NCI-H146 treated with DMSO at 0.1 percent for 48 hours (cell line): ENCODE measurements around the gene BCAS3.

Experiments used
- DNase-seq: peaks from one replicate; lab custom pipeline; 2025; ENCODE audit not compliant: unreplicated experiment; lab: John Stamatoyannopoulos, UW

Gene BCAS3

GRCh38 chr17:61389670-61390478, 712.2 kb downstream of the BCAS3 start:
- DNase-seq, result no peak

DNA sequence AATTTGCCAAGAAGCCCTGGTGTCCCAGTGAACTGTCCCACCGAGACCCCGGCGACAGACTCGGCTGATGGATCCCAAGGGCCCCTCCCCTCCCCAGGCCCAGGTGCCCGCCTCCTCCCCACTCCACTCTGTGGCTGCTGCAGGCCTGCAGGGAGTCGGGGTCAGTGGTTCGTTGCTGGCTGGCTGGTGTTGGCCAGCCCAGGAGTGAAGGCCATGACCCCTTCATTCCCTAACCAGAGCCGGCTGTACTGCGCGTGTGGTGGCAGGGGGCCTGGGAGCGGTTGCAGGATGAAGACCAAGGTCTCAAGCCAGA, 712.8 kb downstream of the BCAS3 start:
- no peak for DNase-seq

- DNase-seq, result no peak
These were observed 714.1 kb downstream of the BCAS3 start for GRCh38 chr17:61391595-61392291.

GRCh38 chr17:61392679-61393078, 715.0 kb downstream of the BCAS3 start:
- no peak for DNase-seq

GRCh38 chr17:61393550-61393903, 715.9 kb downstream of the BCAS3 start:
- DNase-seq, result no peak

GRCh38 chr17:61393904-61394629, 716.4 kb downstream of the BCAS3 start:
- no peak for DNase-seq

DNA sequence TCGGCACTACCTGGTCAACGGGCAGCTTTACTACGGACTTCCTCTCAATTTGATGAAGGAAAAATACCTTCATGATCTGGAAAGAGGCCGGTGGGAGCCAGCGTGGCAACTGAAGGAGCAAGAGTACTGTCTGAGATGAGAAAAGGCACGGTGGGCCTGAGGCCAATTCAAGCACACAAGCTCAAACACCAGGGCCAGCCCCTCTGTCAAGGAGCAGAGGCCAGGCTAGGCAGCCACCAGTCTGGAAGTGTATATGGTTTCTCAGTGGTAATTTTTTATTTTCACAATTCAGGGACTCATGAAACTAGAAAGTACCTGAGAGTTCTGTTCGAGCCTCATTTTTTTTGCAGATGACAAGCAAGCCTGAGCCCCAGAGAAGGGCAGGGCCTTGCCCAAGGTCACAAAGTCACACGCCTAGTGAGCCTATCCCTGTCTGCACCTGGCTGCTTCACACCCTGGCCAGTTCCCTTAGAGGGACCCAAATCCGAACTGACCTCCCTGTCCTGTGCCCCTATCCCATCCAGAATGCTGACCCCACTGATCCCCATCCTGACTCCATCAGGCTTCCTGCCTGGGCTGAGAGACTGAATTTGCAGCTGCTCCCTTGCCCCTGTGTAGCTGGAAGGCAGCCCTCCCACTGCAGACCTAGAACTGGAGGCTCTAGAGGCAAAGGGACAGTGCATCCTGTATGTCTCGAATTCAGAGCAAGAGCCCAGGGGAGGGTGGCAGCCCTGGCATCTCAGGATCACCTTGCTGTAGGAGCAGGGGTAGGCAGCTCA, 717.2 kb downstream of the BCAS3 start:
- DNase-seq, result no peak

DNA sequence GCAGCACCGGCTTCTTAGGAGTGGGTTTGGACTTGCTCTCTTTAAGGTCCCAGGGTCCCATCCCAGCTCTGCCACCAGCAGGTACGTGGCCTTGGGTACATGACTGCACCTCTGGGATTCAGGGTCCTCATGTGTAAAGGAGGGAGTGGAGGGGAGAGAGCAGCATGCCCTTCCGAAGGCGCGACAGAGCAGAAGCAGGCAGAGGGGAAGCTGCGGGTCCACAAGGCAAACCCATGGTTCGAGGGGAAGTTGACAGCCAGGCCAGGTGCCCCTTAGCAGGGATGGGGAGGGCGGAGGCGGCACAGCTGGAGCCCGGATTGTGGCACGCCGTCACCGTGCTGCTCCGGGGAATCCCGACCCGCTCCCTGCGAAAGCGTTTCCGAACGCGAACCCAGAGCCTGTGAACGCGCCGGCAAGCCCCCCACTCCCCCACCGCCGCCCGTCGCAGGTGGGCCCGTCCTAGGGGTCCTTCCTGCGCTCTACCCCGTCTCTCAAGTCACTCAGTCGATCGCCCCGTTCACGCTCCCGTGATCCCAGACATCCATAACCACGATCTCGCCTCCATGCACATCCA, 717.8 kb downstream of the BCAS3 start:
- no peak for DNase-seq

GRCh38 chr17:61395983-61396585, 718.4 kb downstream of the BCAS3 start:
- DNase-seq, result no peak

- no peak for DNase-seq
These were observed 719.0 kb downstream of the BCAS3 start for GRCh38 chr17:61396586-61397085.

- no peak for DNase-seq
These were observed 719.6 kb downstream of the BCAS3 start for GRCh38 chr17:61397086-61397842.

- DNase-seq, result no peak
These were observed 721.1 kb downstream of the BCAS3 start for GRCh38 chr17:61398721-61399130.

DNA sequence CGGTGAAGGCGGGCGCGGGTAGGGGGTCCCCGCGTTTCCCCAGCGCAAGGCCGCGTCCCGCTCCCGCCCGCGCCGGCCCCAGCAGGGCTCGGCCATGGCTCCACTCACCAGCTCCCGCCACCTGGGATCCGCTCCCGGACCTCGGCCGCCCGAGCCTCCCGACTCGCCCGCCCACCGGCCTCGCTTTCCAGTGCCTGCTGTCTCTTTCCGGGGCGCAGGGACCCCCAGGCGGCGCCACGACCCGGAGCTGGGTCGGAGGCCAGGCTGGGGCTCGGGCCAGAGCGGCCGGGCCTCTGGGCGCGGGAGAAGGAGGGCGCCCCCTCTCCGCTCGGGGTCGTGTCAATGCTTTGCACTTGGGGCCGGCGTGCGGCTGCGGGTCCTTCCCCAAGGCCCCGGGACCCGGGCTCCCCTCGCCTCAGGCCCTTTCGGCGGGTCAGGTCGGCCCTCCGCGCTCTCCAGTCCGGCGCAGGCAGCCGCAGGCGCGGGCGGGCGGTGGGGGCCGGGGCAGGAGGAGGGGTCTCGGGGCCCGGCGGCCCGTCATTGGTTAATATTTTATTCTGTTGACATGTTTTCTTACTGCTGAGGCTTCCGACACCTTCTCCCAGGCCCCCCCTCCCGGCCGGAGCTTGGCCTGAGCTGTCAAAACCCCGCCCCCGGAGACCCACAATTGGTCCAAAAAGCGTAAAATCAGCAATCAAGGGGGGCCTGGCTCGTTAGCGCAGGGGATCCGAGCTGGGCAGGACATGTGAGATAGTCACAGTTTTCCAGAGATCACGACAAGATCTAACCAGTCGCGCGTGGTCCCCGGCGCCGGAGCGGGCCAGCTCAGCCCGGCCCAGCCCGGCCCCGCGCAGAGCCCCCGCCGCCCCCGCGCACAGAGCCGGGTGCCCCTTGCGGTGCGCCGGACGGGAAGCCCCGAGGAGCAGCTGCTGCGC, 721.7 kb downstream of the BCAS3 start, which contains the start of gene TBX2:
TBX2 (plus strand) TSS at position 713 of the 935 bp plus-strand sequence. CDS start 334 bp downstream, outside the sequence.
- peak; percentile 54 for DNase-seq

- no peak for DNase-seq
These were observed 722.5 kb downstream of the BCAS3 start for GRCh38 chr17:61400066-61400716.

DNA sequence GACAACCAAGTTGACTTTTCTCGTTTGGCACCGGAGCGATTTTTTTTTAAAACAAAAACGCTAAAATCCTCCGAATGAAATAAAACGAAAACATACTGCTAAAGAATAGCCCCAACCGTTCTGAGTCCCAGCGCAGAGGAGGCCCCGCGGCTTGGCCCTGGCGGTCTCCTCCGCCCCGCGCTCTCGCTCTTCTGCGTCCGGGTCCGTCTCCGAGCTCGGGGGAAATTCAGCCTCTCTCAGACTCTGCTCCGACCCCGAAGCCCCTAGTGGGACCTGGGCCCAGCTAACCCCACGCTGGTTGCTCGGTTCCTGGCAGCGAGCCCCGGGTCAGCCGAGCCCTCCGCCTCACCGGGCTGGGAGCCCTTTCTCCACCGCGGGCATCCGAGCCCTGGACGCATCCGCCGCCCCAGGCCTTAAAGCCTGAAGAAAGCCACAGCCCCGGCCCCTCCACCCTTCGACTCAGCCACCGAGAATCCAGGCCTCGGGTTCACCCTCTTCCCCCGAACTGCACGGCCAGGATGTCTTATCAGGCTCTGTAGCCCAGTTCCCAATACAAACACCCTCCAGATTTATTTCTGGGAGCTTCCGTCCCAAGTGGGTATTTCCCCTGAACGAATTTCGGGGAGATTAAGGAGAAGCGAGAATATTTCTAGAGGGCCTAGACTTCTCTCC, 723.2 kb downstream of the BCAS3 start:
- no peak for DNase-seq

GRCh38 chr17:61401389-61402072, 723.9 kb downstream of the BCAS3 start:
- DNase-seq, result no peak

GRCh38 chr17:61402073-61402541, 724.5 kb downstream of the BCAS3 start:
- no peak for DNase-seq
